ENCODE measurements around the gene THBD.

DNA sequence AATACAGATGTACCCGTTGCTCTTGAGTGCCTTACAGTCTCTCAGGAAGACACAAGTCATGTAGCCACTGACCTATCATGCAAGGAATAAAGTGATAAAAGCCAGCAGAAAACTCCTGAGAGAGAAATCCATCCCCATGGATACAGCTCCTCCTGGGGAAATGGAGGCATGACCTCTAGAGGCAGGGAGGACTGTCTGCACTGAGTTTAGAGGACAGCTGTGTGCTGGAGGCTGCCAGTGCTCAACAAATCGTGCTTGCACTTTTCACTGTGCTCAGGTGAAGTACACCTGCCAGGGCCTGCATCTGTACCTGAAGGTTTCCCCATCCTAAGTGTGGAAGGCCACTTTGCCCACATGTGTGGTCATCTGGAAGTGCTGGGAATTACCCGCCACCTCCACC is 24.6 kb upstream of the THBD start:
- TF ChIP-seq EZH2 (IDR thresholded peaks at IDR 0.05) (no peak), POLR2AphosphoS5 (IDR thresholded peaks at IDR 0.05; ENCODE audit: borderline replicate concordance, low read depth, low read length) (no peak), FOXP2 (optimal IDR thresholded peaks at IDR 0.05; ENCODE audit: control extremely low read depth, extremely low read length, insufficient read depth) (no peak)
